GM21447 (cell line): ENCODE results near the gene SLC46A3.
"Not testable (repeated sequence)": the region's sequence is repeated elsewhere in the genome, so short reads cannot be mapped to it uniquely, and the experiment has no call there.

Source experiments
- ATAC-seq: cut with Tn5 transposase; IDR thresholded peaks from one replicate; pipeline ENCODE4 v1.9.1; 2021; ENCODE audit not compliant: unreplicated experiment

Gene SLC46A3, protein sequence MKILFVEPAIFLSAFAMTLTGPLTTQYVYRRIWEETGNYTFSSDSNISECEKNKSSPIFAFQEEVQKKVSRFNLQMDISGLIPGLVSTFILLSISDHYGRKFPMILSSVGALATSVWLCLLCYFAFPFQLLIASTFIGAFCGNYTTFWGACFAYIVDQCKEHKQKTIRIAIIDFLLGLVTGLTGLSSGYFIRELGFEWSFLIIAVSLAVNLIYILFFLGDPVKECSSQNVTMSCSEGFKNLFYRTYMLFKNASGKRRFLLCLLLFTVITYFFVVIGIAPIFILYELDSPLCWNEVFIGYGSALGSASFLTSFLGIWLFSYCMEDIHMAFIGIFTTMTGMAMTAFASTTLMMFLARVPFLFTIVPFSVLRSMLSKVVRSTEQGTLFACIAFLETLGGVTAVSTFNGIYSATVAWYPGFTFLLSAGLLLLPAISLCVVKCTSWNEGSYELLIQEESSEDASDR

DNA sequence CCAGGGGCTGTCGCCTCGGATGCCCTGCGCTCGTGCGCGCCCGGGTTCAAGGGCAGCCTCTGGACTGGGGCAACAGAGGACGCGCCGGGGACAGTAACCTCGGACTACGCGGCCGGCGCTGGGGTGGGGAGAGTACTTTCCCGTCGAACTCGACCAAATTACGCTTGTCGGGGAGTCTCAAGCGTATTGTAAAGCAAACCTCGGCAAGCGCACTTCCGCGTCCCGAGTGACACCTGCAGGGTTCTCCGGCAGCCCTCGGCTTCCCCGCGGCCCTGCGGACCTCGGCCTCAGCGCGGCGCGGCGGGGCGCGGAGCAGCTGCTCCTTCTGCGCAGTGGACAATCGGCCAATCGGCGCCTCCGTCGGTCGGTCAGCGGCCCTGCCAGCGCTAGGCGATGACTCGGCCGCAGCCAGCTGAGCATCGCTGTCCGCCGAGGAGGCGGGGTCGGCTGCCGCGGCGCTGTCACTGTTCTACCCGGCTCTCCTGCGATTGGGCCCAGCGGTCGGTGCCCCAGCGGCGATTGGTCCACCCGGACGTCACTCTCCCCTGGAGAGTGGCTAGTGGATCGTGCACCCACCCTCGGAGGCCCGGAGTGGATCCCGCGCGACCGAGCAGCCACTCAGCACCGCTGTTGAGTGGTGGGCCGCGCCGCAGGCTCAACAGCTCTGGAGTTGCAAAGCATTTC, at the start of gene SLC46A3:
Gene SLC46A3 (minus strand): TSS at position 428 of the 684 bp plus-strand sequence. CDS start 972 bp downstream, outside the sequence.
- ATAC-seq: peak; percentile 98

DNA sequence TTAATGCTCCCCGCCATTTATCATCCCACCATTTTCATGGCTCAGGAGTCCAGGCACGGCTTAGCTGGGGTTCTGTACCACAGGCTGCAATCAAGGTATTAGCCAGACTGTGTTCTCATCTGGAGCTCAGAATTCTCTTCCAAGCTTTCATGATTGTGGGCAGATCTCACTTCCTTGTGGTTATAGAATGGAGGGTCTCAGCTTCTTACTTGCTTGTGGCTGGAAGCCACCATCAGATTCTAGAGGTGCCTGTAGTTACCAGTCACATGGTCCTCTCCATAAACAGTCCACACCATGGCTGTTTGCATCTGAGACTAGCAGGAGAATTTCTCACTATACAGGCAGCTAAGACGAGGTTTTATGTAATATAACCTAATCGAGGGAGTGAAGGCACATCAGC, 45.1 kb upstream of the SLC46A3 start:
- no peak for ATAC-seq

DNA sequence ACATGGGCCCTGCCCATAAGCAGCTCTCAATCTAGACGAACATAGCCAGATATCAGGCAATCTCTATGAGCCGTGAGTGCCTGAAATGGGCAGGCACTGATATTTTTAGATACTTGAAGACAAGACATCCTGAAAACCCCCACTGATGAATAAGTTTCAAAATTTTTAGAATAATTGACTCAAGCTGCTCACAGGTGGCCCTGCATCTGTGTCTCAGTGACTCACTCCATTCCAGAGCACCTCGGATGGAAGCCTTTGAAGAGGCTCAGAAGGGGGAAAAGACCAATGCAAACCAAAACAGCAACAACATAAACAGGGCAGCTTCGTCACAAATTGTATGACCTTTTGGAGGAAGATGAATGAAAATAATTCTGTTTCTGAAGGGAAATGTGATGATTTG, 42.8 kb upstream of the SLC46A3 start:
- ATAC-seq: no peak

DNA sequence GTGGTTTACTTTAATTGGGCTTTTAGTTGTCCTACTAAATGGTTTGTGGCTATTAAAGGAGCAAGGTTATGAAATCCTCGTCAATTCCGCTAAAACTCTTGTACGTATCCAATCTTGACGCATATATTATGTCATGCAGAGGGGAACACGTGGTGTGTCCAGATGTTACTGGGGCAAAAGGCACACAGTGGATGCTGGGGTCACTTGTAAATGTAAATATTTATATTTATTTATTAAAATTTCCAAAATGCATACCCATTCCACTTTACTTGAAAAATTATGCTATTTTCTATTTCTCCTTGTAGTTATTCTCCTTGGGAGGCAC, 36.7 kb upstream of the SLC46A3 start:
- ATAC-seq: no peak

DNA sequence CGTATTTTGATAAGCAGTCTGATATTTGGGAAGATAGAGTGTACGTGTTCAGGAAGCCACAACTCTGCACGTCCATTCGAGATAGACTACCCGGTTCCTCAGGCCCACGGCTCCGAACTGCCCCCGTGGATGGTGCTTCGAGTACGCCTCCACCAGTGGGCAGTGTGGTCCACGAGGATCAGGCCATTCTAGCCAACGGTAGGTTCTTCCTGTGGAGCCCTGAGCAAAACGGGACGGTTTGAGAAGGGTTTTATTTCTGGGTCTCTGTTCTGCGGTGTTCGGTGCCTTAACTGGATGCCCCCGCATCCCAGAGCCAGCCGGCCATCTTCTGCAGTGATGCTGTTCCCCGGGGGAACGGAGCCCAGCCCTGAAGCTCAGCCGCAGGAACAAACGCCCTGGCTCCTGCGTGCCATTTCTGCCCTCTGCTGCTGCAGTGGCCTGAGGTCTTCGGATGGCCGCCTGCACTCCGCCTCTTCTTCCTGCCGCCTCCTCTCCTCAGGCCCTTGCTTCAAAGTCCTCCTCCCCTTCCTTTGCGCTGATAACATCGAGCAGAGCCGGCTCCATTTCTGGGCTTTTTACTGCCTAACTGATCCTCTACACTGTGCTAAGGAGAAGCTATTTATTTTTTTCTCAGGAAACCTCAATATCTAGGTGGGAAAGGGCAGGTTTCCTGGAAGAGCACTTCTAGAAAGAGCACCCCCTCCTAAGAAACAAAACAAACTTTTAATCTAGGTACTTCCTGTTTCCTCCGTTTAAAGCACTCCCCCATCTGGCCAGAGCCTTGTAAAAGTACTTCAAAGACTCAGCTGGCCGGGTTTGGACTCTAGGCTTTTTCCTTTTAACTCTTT, 36.2 kb upstream of the SLC46A3 start:
- no peak for ATAC-seq

DNA sequence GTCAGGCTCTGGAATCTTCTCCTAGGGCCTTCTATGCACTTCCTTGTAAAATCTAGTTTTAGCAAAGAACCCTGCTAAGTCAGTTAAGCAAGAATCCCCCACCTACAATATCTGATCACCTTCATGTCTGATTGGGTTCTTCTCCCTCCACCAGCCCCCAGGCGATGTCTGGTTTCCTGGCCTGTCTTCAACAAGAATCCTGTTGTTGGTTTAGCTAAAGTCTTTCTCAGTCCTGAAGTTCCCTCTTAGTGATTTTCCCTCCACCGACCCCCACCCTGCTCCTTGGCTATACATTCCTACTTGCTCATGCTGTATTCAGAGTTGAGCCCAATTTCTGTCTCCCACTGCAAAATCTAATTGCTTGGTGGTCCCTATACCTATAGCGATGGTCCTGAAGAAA, 35.2 kb upstream of the SLC46A3 start:
- ATAC-seq: no peak

DNA sequence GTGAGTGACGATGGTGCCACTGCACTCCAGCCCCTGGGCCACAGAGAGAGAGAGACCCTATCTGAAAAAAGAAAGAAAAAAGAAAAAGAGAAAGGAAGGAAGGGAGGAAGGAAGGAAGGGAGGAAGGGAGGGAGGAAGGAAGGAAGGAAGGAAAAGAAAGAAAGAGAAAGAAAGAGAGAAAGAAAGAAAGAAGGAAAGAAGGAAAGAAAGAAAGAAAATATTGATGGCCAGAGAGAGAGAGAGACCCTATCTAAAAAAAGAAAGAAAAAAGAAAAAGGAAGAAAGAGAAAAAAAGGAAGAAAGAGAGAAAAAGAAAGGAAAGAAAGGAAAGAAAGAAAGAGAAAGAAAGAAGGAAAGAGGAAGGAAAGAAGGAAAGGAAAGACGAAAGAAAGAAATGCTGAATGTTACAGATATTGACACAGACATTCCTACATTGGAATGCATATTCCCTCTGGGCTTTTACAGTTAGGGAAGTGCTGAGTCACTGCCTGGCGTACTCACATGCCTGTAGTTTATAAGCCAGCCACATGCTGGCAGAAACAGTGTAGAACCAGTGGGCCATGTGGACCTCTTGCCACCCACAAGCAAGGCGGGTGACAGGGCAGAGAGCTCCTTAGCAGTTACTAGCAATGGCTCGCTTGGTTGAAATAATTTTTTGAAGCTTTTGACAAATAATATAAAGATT, 34.6 kb upstream of the SLC46A3 start:
- ATAC-seq: no peak

DNA sequence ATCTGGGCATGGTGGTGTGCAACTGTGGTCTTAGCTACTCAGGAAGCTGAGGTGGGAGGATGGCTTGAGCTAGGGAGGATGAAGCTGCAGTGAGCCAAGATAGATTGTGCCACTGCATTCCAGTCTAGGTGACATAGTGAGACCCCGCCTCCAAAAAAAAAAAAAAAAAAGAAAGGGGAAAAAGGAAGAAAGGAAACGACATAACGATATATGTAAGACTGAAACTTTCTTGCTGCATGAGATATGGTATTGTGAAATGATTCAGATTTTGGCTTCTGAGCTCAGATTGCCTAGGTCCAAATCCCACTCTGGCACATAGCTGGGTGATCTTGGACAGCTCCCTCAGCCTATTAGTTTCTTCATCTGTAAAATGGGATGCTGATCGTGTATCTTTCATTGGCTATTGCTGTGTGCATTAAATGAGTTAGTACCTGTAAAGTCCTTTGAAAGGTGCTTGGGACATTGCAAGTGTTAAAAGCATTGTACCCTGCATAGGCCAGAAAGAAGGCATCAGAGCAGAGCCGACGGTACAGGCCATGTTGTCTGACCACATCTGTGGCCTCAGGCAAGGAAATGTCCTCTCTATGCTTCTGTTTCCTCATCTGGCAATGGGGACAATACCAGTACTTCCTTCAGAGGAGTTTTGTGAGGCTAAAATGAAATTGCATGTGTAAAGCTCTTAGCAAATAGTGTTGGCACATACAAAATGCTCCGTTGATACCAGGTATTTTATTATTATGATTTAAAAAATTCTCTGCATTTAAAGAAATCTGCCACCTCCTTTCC, 32.6 kb upstream of the SLC46A3 start:
- ATAC-seq: no peak

DNA sequence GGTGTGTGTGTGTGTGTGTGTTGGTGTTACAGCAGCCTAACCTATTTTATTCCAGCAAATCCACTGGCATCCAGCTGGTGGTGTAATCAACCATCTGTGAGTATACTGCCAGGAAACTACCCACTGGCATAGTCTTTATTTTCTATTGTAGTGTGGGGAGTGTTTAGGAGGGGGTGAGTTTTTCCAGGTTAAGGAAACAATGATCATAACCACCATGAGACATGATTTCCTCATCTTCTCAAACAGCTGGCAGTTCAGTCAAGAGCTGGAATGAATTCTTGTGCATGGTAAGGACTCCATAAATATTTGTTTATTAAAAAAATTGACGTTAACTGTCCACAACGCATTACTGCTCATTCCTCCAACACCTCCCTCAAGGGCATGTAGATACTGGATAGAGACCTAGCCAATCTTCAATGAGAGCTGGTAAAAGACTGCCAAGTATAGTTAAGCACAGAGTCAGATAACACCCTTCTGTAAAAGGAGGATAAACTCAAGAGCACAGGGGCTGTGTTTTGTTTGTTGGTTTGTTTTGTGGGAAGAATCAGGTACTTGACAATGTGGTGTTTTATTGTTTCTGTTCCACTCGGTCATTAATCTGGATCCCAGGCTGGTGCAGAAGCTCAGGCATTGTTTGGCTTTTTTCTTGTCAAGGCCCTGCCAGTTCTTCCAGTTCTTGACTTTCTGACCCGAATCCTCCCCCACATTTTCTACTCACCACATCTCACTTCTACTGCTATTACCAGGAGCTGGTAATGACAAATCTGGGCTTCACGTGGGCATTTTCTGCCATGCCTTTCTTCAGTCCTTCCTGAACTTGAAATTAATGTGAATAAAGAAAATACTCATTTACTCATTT, 31.6 kb upstream of the SLC46A3 start:
- no peak for ATAC-seq

DNA sequence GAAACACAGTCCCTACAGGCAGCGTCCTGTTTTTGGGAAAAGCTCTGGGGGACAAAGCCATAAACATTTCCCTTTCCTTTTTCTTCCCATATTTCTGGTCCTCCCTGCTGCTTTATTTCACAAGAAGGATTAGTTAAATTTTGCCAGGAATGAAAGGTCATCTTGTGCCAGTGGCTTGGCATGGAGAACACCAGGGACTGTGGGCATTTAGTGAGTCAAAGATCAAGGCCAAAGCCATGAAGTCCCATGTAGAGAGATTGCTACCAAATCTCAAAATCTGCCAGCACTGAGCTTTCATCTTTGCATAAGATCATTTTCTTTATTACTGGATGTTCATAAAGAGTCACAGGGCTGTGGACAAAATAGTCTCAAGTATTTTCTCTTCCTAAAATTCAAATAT, 29.1 kb upstream of the SLC46A3 start:
- no peak for ATAC-seq

DNA sequence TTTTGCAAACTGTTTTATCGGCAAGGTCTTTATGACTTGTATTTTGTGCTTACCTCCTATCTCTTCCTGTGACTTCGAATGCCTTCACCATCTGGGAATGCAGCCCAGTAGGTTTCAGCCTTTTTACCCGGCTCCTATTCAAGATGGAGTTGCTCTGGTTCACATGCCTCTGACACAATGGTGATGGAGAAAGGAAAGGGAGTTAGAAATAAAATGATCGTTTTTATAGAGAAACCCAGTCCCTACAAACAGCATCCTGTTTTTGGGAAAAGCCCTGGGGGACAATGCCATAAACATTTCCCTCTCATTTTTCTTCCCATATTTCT, 27.5 kb upstream of the SLC46A3 start:
- ATAC-seq: no peak

DNA sequence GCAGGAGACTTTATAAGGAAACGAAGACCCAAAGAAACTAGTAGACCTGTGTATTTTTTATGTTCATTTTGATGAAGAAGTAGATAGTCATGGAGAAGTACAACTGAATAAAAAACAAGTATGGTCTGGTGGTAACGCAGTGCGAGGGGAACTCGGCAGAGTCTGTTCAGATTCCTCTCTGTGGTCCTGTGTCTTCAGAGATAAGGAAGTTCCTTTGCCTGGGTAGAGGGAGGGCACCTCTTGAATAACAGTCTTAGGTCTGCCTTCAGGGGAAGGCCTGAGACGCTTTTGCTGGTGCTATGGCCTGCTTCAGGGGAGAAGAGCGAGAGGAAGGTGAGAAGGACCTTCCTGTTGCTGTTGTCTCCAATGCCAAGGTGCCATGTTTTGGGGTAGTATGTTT, 25.9 kb upstream of the SLC46A3 start:
- no peak for ATAC-seq

DNA sequence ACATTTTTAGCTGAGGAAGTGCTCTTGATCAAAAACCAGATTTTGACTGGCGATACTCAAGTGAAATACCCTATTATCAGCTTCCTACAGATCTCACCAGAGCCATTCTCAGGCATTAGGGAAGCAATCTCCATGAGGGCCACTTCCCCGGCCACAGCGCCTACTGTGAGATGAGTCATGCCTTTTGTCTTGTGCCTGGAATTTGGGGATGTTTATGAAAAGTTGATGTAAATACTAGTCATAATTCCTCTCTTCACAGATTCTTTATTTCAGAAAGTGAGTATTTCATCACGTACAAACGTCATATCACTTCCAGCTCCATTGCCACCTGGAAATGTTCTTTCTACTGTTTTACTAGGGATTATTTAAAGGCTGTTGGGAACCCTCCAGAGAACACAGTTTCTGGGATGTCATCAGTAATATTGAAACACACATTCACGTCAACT, 25.3 kb upstream of the SLC46A3 start:
- no peak for ATAC-seq

DNA sequence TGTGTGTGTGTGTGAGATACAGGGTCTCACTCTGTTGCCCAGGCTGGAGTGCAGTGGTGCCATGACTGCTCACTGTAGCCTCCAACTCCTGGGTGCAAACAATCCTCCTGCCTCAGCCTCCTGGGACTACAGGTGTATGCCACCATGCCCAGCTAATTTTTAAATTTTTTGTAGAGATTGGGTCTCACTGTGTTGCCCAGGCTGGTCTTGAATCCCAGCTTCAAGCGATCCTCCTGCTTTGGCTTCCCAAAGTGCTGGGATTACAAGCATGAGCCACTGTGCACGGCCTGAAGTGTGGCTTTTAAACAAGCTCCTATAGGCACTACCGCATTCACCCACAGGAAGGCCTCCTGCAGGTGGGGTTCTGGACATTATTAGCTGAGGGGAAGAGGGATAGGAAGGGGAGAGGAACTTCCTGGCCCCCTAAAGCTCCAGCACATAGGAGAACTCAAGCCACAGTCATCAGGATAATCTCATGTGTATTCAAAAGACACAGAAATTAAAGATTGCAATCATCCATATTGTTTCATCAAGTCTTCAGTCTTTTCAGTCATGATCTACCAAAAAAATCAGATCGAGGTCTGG, 24.8 kb upstream of the SLC46A3 start:
- no peak for ATAC-seq

DNA sequence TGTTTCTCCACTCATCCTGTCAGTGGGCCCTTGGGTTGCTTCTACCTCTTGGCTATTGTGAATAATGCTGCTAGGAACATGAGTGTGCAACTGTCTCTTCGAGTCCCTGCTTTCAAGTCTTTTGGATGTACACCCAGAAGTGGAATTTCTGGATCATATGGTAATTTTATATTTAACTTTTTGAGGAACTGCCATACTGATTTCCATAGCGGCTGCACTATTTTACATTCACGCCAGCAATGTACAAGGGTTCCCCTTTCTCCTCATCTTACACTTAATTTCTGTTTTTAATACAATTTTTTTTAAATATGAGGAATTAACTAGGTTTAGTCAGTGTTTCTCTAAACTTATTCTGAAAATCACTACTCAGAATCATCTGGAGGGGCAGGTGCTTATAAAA, 24.2 kb upstream of the SLC46A3 start:
- ATAC-seq: no peak

DNA sequence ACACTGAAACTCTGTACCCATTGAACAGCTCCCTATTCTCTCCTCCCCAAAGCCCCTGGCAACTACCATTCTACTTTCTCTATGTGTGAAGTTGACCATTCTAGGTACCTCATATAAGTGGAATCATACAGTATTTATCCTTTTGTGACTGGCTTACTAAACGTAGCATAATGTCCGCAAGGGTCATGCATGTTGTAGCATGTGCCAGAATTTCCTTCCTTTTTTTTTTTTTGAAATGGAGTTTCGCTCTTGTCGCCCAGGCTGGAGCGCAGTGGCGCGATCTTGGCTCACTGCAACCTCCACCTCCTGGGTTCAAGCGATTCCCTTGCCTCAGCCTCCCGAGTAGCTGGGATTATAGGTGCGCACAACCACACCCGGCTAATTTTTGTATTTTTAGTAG, 23.7 kb upstream of the SLC46A3 start:
- ATAC-seq: not testable (repeated sequence)

DNA sequence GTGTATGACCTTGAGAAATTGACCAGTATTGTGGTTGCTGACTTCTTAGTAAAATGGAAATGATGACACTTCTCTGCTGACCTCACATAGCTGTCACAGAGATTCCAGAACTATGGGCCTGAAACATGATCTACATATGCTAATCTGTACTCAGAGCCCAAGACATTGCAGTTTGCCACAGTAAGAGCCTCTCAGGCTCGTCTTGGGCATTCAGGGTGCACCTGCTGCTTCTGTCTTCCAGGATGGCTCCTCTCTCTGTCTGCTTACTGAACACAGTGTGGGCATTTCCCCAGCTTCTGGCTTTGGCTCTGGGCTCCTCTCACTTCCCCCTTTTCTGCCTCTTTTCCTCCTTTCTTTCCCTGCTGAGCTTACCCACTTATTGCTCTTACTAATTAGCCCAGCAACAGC, 22.3 kb upstream of the SLC46A3 start:
- no peak for ATAC-seq

DNA sequence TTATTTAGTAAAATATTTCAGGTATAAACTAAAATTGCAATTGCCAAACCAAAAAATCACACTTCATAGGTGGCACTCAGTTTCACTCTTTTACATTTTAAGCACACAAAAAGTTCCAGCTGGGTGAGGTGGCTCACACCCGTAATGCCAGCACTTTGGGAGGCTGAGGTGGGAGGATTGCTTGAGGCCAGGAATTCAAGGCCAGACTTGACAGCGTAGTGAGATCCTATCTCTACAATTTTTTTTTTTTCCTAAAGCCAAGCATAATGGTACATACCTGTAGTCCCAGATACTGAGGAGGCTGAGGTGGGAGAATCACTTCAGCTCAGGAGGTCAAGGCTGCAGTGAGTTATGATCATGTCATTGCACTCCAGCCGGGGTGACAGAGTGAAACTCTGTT, 20.6 kb upstream of the SLC46A3 start:
- no peak for ATAC-seq

DNA sequence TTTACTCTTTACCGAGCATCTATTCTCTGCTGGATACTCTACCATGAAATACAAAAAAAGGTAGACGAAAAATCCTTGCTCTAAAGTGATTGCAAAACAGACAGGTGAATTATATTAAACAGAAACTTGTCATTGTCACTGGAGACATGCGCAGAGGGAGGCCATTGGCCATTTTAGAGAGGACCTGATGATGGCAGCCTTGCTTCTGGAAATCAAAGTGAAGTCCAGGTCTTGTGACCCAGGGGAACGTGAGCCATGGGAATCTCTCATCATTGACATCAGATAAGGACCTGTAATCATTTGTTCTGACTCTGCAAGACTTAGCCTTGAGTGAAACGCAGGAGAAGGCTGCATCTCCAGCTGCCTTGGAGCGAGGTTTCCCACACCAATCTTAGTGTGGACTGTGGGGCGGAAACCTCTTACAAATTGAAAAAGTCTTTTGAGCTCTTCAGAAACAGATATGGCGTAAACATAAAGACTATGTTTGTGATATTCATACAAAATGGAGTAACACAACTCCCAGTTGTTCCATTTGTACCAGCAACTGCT, 16.8 kb upstream of the SLC46A3 start:
- no peak for ATAC-seq
